ENCODE data around the gene IL18R1. TPM values are rescaled to one million over a fixed set of nuclear protein-coding genes. Genes with fewer than 3 reads are reported as not detected.

The IL18R1 gene
- total RNA-seq, 2 donors from 2014 or later: 1.9 to 5.0 TPM

- H3K9me3 ChIP-seq: peaks cover 3 to 18% of the 10 kb centered on the region in 2 donors
- peaks cover 14% of the 10 kb centered on the region for H3K36me3 ChIP-seq
- no peak for TF ChIP-seq CTCF (IDR thresholded peaks at IDR 0.05)
- no peak overlapping the region for H3K4me3 ChIP-seq
- no peaks in the 10 kb centered on the region for H3K4me1 ChIP-seq
- no peak for DNase-seq (ENCODE audit: low spot score)
- H3K27ac ChIP-seq: no peak overlapping the region
- H3K27me3 ChIP-seq: no peaks in the 10 kb centered on the region
Observed at GRCh38 chr2:102367331-102367971, 11.9 kb downstream of the IL18R1 start.

- Histone ChIP-seq H3K9me3 (peaks cover 3 to 18% of the 10 kb centered on the region in 2 donors), H3K4me1 (no peaks in the 10 kb centered on the region), H3K4me3 (no peak overlapping the region), H3K36me3 (peaks cover 14% of the 10 kb centered on the region), H3K27me3 (no peaks in the 10 kb centered on the region), H3K27ac (no peak overlapping the region)
- no peak for DNase-seq (ENCODE audit: low spot score)
- TF ChIP-seq CTCF (IDR thresholded peaks at IDR 0.05): no peak
Observed at GRCh38 chr2:102368461-102369109, 13.0 kb downstream of the IL18R1 start.

- no peaks in the 10 kb centered on the region for H3K4me1 ChIP-seq
- no peak overlapping the region for H3K27ac ChIP-seq
- H3K27me3 ChIP-seq: no peaks in the 10 kb centered on the region
- peaks cover 14% of the 10 kb centered on the region for H3K36me3 ChIP-seq
- no peak for DNase-seq (ENCODE audit: low spot score)
- no peak overlapping the region for H3K4me3 ChIP-seq
- TF ChIP-seq CTCF (IDR thresholded peaks at IDR 0.05): no peak
- peaks cover 3 to 18% of the 10 kb centered on the region in 2 donors for H3K9me3 ChIP-seq
Observed at GRCh38 chr2:102369866-102370265, 14.3 kb downstream of the IL18R1 start.

- Histone ChIP-seq H3K27me3 (no peaks in the 10 kb centered on the region), H3K27ac (no peak overlapping the region), H3K36me3 (no peaks in the 10 kb centered on the region), H3K9me3 (no peaks in the 10 kb centered on the region), H3K4me1 (no peaks in the 10 kb centered on the region), H3K4me3 (no peak overlapping the region)
- TF ChIP-seq CTCF (IDR thresholded peaks at IDR 0.05): no peak
- no peak for DNase-seq (ENCODE audit: low spot score)
Observed at GRCh38 chr2:102376052-102376591, 20.5 kb downstream of the IL18R1 start.

GRCh38 chr2:102383722-102384121 is 28.1 kb downstream of the IL18R1 start:
- Histone ChIP-seq H3K36me3 (no peaks in the 10 kb centered on the region), H3K27ac (no peak overlapping the region), H3K27me3 (no peaks in the 10 kb centered on the region), H3K4me1 (no peaks in the 10 kb centered on the region), H3K9me3 (peaks cover 0 to 31% of the 10 kb centered on the region in 2 donors), H3K4me3 (no peak overlapping the region)
- no peak for TF ChIP-seq CTCF (IDR thresholded peaks at IDR 0.05)
- no peak for DNase-seq (ENCODE audit: low spot score)
